Smooth muscle cell (in vitro differentiated cells): Measurements from ENCODE around the gene NEXN. TPM values are rescaled to one million over a fixed set of nuclear protein-coding genes. Genes with fewer than 3 reads are reported as not detected.

Experiments
- DNase-seq: peaks from one replicate; lab custom pipeline; 2025; ENCODE audit not compliant: unreplicated experiment; lab: John Stamatoyannopoulos, UW
- H2AFZ ChIP-seq: fragments of 200-600 bp; sonication (generic); 2 replicates; pipeline ENCODE4 v1.6.0; 2016; ENCODE audit warnings: antibody characterized with exemption, low read depth, mild to moderate bottlenecking
- H3F3A ChIP-seq: fragments of 200-600 bp; sonication (generic); 2 replicates; pipeline ENCODE4 v1.6.0; 2017; ENCODE audit warnings: antibody characterized with exemption, low read depth
- H3K27ac ChIP-seq: fragments of 200-600 bp; sonication (generic); 2 replicates; pipeline ENCODE4 v1.5.1; 2016; ENCODE audit warnings: low read depth, mild to moderate bottlenecking
- H3K27me3 ChIP-seq: fragments of 200-600 bp; sonication (generic); 2 replicates; pipeline ENCODE4 v1.6.1; 2016; ENCODE audit warnings: low read depth, mild to moderate bottlenecking
- H3K36me3 ChIP-seq: fragments of 200-600 bp; sonication (generic); 2 replicates; pipeline ENCODE4 v1.5.1; 2016; ENCODE audit warnings: low read depth
- H3K4me1 ChIP-seq: fragments of 200-600 bp; sonication (generic); 2 replicates; pipeline ENCODE4 v1.5.1; 2016; ENCODE audit warnings: low read depth
- H3K4me2 ChIP-seq: fragments of 200-600 bp; sonication (generic); 2 replicates; pipeline ENCODE4 v1.6.0; 2016; ENCODE audit warnings: mild to moderate bottlenecking
- H3K4me3 ChIP-seq: fragments of 200-600 bp; sonication (generic); 2 replicates; pipeline ENCODE4 v1.5.1; 2016; ENCODE audit warnings: mild to moderate bottlenecking
- H3K79me2 ChIP-seq: fragments of 200-600 bp; sonication (generic); 2 replicates; pipeline ENCODE4 v1.6.0; 2016; ENCODE audit warnings: low read depth, mild to moderate bottlenecking
- H3K9ac ChIP-seq: fragments of 200-600 bp; sonication (generic); 2 replicates; pipeline ENCODE4 v1.6.0; 2016; ENCODE audit warnings: low read depth
- H3K9me3 ChIP-seq: fragments of 200-600 bp; sonication (generic); replicated peaks from 2 replicates; pipeline ENCODE4 v1.5.1; 2016; ENCODE audit warnings: low read depth
- H4K20me1 ChIP-seq: fragments of 200-600 bp; sonication (generic); 2 replicates; pipeline ENCODE4 v1.6.0; 2016; ENCODE audit warnings: low read depth
- WGBS: methylation state at CpG from one replicate; pipeline ENCODE4 v1.1.7; 2016; ENCODE audit warnings: low lambda C conversion rate; 5-methylcytosine and 5-hydroxymethylcytosine counted together
- polyA plus RNA-seq: library from polyadenylated mRNA; unstranded; fragments of >200 nt; fragmentation: Nextera tagmentation; extraction: Ambion mirVana; gene quantifications from 2 replicates; pipeline ENCODE4 v1.2.1, GENCODE V29; 2016
- total RNA-seq: library from RNA; depleted of rRNA; stranded (reverse); fragments of >200 nt; gene quantifications from 2 replicates; pipeline ENCODE4 v1.2.3, GENCODE V29; 2014
- TF ChIP-seq, protein P1 (sequence below): fragments of 200-600 bp; sonication (generic); IDR thresholded peaks from 2 replicates; pipeline ENCODE4 v1.5.1; 2017; ENCODE audit warnings: borderline replicate concordance, mild to moderate bottlenecking, antibody characterized with exemption; ENCODE audit not compliant: insufficient read depth, poor library complexity, severe bottlenecking

The NEXN gene
- total and polyA plus RNA-seq, 2 experiments from 2014 or later, result 12.5 to 20.2 TPM

DNA sequence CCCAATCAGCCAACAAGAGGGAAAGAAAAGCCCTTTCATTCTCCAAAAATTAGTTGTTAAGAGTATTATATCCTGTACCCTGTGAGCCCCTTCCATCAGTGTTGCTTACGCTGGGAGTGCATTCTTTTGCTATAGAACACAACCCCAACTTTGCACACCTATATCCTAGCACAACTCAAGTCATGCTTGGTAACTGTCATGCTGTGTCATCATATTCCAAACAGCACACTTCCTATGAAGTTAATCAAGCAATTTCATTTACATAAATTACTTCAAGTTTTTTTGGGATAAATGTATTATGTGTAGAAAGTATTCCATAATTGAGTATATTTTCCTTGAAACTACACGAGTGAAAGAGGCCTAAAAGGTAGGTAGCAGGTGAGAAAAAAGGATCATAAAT, 70.4 kb downstream of the NEXN start:
- no peaks in the 10 kb centered on the region for H3K27me3 ChIP-seq
- H3K27ac ChIP-seq, result no peak overlapping the region
- H3F3A ChIP-seq, result peaks cover 20% of the 10 kb centered on the region
- TF ChIP-seq, protein P1, sequence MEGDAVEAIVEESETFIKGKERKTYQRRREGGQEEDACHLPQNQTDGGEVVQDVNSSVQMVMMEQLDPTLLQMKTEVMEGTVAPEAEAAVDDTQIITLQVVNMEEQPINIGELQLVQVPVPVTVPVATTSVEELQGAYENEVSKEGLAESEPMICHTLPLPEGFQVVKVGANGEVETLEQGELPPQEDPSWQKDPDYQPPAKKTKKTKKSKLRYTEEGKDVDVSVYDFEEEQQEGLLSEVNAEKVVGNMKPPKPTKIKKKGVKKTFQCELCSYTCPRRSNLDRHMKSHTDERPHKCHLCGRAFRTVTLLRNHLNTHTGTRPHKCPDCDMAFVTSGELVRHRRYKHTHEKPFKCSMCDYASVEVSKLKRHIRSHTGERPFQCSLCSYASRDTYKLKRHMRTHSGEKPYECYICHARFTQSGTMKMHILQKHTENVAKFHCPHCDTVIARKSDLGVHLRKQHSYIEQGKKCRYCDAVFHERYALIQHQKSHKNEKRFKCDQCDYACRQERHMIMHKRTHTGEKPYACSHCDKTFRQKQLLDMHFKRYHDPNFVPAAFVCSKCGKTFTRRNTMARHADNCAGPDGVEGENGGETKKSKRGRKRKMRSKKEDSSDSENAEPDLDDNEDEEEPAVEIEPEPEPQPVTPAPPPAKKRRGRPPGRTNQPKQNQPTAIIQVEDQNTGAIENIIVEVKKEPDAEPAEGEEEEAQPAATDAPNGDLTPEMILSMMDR, result no peak
- H3K79me2 ChIP-seq, result peaks cover 85% of the 10 kb centered on the region
- H3K9ac ChIP-seq, result no peak overlapping the region
- WGBS, result 98% methylated on average over 2 of the region's 2 CpGs
- no peak overlapping the region for H3K4me3 ChIP-seq
- H3K9me3 ChIP-seq, result no peaks in the 10 kb centered on the region
- DNase-seq, result no peak
- H4K20me1 ChIP-seq, result peaks cover 99% of the 10 kb centered on the region
- no peaks in the 10 kb centered on the region for H3K4me1 ChIP-seq
- no peak overlapping the region for H3K4me2 ChIP-seq
- no peak overlapping the region for H2AFZ ChIP-seq
- H3K36me3 ChIP-seq, result peaks cover 90% of the 10 kb centered on the region

DNA sequence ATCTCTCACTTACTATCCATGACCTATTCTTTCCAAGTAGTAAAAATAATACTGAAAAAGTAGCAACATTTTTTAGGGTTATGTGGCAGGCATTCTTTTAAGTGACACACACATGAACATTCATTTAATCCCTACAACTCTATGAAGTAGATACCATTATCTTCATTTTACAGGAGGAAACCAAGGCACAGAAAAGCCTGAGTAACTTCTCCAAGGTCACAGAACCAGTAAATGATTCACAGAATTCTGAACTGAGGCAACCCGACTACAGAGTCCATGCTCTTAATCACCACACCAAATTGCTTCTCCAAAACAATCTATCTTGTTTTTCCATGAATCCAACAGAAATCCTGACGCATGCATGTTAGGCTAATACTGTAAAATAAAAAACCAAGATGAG, 73.0 kb downstream of the NEXN start:
- 70% methylated on average over 2 of the region's 2 CpGs for WGBS

GRCh38 chr1:77966291-77966690, 77.9 kb downstream of the NEXN start:
- Histone ChIP-seq H2AFZ (no peak overlapping the region), H3K4me3 (no peak overlapping the region), H3K4me2 (no peak overlapping the region), H3K9ac (no peak overlapping the region), H3F3A (peaks cover 12% of the 10 kb centered on the region), H3K9me3 (no peaks in the 10 kb centered on the region), H3K79me2 (peaks cover 99% of the 10 kb centered on the region), H3K27me3 (no peaks in the 10 kb centered on the region), H3K36me3 (peaks cover 76% of the 10 kb centered on the region), H4K20me1 (peaks cover 99% of the 10 kb centered on the region), H3K4me1 (no peaks in the 10 kb centered on the region), H3K27ac (peak overlapping the region; percentile 2)
- TF ChIP-seq, protein P1, result no peak
- no peak for DNase-seq
- WGBS, result 84% methylated on average over 3 of the region's 3 CpGs

More for the DNA sequence above, 73.0 kb downstream of the NEXN start:
- H3K4me3 ChIP-seq, result no peak overlapping the region
- TF ChIP-seq, protein P1, result no peak
- DNase-seq, result no peak
- peaks cover 98% of the 10 kb centered on the region for H4K20me1 ChIP-seq
- H2AFZ ChIP-seq, result no peak overlapping the region
- peak overlapping the region; percentile 26 for H3K27ac ChIP-seq
- H3K9ac ChIP-seq, result no peak overlapping the region
- H3K9me3 ChIP-seq, result no peaks in the 10 kb centered on the region
- H3K4me2 ChIP-seq, result no peak overlapping the region
- peaks cover 85% of the 10 kb centered on the region for H3K36me3 ChIP-seq
- H3K4me1 ChIP-seq, result no peaks in the 10 kb centered on the region
- peaks cover 20% of the 10 kb centered on the region for H3F3A ChIP-seq
- H3K27me3 ChIP-seq, result no peaks in the 10 kb centered on the region
- peaks cover 89% of the 10 kb centered on the region for H3K79me2 ChIP-seq

DNA sequence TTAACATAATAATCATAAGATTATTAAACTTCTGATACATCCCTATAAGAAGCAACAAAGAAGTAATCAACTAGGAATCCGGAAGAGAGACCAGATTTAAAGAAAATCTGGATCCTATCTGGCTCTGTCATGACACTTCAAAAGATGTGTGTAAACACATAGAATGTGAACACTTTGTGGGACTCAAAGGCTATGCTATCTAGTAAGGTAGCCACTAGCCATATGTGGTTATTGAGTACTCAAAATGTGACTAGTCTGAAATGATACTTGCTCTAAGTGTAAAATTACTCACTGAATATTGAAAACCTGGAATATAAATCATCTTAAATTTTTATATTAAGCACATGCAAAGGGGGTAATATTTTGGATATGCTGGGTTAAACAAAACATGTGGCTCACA, 81.8 kb downstream of the NEXN start:
- Histone ChIP-seq H3K27me3 (no peaks in the 10 kb centered on the region), H3K36me3 (peaks cover 50% of the 10 kb centered on the region), H3K4me2 (no peak overlapping the region), H3K79me2 (peaks cover 100% of the 10 kb centered on the region), H3K4me1 (peaks cover 5% of the 10 kb centered on the region), H3K9ac (no peak overlapping the region), H4K20me1 (peaks cover 100% of the 10 kb centered on the region), H3F3A (peaks cover 4% of the 10 kb centered on the region), H2AFZ (no peak overlapping the region), H3K27ac (no peak overlapping the region), H3K4me3 (no peak overlapping the region), H3K9me3 (no peaks in the 10 kb centered on the region)
- DNase-seq, result no peak
- TF ChIP-seq, protein P1, result no peak
- 90% methylated on average over 1 of the region's 1 CpG for WGBS
